Choroid plexus epithelial cell (primary cell): ENCODE results near the gene PPFIA1.

Source experiments
- DNase-seq: peaks from one replicate; pipeline ENCODE4 v3.0.0-alpha.2; 2010; ENCODE audit warnings: low read depth
- H3K4me3 ChIP-seq: 2 replicates; pipeline ENCODE4 v1.5.1; 2011; ENCODE audit warnings: low read depth, mild to moderate bottlenecking, control low read depth, low read length, moderate library complexity
- TF ChIP-seq, protein P1 (sequence below): conservative IDR thresholded peaks from 2 replicates; pipeline ENCODE4 v1.5.1; 2011; ENCODE audit warnings: low read depth, mild to moderate bottlenecking, control low read depth, inconsistent platforms, low read length, moderate library complexity

The PPFIA1 gene

GRCh38 chr11:70421123-70421522 is 150.6 kb downstream of the PPFIA1 start:
- TF ChIP-seq, protein P1, sequence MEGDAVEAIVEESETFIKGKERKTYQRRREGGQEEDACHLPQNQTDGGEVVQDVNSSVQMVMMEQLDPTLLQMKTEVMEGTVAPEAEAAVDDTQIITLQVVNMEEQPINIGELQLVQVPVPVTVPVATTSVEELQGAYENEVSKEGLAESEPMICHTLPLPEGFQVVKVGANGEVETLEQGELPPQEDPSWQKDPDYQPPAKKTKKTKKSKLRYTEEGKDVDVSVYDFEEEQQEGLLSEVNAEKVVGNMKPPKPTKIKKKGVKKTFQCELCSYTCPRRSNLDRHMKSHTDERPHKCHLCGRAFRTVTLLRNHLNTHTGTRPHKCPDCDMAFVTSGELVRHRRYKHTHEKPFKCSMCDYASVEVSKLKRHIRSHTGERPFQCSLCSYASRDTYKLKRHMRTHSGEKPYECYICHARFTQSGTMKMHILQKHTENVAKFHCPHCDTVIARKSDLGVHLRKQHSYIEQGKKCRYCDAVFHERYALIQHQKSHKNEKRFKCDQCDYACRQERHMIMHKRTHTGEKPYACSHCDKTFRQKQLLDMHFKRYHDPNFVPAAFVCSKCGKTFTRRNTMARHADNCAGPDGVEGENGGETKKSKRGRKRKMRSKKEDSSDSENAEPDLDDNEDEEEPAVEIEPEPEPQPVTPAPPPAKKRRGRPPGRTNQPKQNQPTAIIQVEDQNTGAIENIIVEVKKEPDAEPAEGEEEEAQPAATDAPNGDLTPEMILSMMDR = no peak
- H3K4me3 ChIP-seq = no peak overlapping the region
- peak; percentile 66 for DNase-seq

- H3K4me3 ChIP-seq = no peak overlapping the region
- TF ChIP-seq, protein P1 = no peak
- DNase-seq = no peak
Observed at GRCh38 chr11:70422692-70423522, 152.4 kb downstream of the PPFIA1 start.

- TF ChIP-seq, protein P1 = no peak
- peak; percentile 92 for DNase-seq
- no peak overlapping the region for H3K4me3 ChIP-seq
Observed at GRCh38 chr11:70423523-70424505, 153.3 kb downstream of the PPFIA1 start.

DNA sequence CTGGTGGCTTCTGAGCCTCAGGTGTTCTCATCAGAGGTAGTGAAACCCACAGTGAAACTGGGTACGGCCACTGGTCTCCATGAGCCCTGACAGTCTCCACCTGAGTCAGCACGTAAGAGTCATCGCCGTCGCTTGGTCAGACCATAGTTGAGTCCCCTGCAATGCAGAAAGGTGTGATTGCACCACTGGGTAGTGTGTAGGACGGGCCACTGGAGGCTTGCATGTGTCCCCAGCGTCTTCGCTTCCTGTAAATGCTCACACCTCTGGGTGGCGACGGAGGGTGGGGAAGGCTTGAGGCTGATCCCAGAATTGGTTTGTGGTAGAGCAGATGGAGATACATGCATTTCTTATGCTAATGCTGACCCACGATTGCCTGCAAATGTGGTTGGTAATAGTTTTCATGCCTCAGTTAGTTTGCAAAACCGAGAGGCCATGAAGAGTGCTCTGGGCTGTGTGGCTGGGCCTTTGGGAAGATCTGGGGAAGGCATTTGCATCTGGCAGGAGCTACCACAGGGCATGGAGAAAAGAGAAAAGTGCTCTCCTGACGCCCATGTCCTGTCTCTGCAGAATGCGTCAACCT is 154.4 kb downstream of the PPFIA1 start:
- no peak overlapping the region for H3K4me3 ChIP-seq
- TF ChIP-seq, protein P1 = no peak
- no peak for DNase-seq

DNA sequence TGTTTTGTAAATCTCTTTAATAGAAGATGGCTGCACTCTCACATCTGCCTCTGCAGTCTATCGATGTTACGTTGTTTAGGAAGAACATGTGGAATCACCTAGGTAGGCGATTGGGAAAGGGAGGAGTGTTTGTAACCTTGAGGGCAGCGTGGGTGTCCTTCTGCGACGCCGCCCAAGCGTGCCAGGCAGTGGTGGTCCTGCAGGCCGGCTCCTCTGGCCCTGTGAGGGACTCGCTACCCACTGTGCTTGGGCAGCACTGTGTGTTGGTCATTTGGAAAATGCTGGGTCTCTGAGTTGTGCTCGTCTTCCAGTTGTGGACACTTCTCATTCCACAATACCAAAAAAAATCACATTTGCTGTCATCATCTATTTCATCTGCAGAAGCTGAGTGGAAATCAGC is 156.9 kb downstream of the PPFIA1 start:
- DNase-seq = no peak
- H3K4me3 ChIP-seq = no peak overlapping the region
- TF ChIP-seq, protein P1 = no peak

- TF ChIP-seq, protein P1 = no peak
- H3K4me3 ChIP-seq = no peak overlapping the region
- no peak for DNase-seq
Observed at GRCh38 chr11:70428701-70429427, 158.4 kb downstream of the PPFIA1 start.
